Measurements from ENCODE around the gene BBOF1. TPM values are rescaled to one million over a fixed set of nuclear protein-coding genes. Genes with fewer than 3 reads are reported as not detected.

BBOF1 gene
- total RNA-seq, 1 donor from 2014 or later = 2.0 TPM

DNA sequence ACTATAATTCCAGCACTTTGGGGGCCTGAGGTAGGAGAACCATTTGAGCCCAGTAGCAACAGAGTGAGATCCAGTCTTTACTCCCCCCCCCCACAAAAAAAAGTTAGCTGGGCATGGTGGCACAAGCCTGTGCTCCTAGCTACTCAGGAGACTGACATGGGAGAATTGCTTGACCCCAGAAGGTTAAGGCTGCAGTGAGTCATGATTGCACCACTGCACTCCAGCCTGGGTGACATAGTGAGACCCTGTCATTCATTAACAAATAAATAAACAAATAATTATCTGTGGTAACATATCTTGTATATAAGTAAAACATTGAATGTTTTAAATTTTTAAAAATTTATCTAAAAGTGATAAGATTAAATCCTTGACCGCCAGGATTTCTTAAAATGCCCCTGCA, 4.8 kb upstream of the BBOF1 start:
- no peaks in the 10 kb centered on the region for H4K20me1 ChIP-seq (ENCODE audit: low read depth)
- H3K9ac ChIP-seq = no peak overlapping the region
- no peaks in the 10 kb centered on the region for H3K4me1 ChIP-seq
- no peak overlapping the region for H2AFZ ChIP-seq (replicated peaks)
- H3K9me3 ChIP-seq (ENCODE audit: low read depth) = no peaks in the 10 kb centered on the region
- H3K9me3 Mint-ChIP-seq = no peaks in the 10 kb centered on the region
- TF ChIP-seq, protein P1, sequence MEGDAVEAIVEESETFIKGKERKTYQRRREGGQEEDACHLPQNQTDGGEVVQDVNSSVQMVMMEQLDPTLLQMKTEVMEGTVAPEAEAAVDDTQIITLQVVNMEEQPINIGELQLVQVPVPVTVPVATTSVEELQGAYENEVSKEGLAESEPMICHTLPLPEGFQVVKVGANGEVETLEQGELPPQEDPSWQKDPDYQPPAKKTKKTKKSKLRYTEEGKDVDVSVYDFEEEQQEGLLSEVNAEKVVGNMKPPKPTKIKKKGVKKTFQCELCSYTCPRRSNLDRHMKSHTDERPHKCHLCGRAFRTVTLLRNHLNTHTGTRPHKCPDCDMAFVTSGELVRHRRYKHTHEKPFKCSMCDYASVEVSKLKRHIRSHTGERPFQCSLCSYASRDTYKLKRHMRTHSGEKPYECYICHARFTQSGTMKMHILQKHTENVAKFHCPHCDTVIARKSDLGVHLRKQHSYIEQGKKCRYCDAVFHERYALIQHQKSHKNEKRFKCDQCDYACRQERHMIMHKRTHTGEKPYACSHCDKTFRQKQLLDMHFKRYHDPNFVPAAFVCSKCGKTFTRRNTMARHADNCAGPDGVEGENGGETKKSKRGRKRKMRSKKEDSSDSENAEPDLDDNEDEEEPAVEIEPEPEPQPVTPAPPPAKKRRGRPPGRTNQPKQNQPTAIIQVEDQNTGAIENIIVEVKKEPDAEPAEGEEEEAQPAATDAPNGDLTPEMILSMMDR (IDR thresholded peaks at IDR 0.05) = no peak
- TF ChIP-seq EZH2phosphoT487 (IDR thresholded peaks at IDR 0.05) (no peak), EZH2 (IDR thresholded peaks at IDR 0.05) (no peak)
- H3K79me2 ChIP-seq (ENCODE audit: low read depth) = peaks cover 5% of the 10 kb centered on the region
- H3K4me3 ChIP-seq = no peak overlapping the region
- peaks cover 5% of the 10 kb centered on the region for H3K4me1 Mint-ChIP-seq
- peaks cover 4% of the 10 kb centered on the region for H3K36me3 ChIP-seq
- no peaks in the 10 kb centered on the region for H3K36me3 Mint-ChIP-seq
- H3K27ac Mint-ChIP-seq = no peak overlapping the region
- H3K4me2 ChIP-seq = no peak overlapping the region
- no peaks in the 10 kb centered on the region for H3K27me3 Mint-ChIP-seq (ENCODE audit: insufficient read depth, low read depth)
- DNase-seq (ENCODE audit: low spot score) = no peak
- H3F3A ChIP-seq (ENCODE audit: low read depth) = peaks cover 7% of the 10 kb centered on the region
- no peak overlapping the region for H3K27ac ChIP-seq
- no peak overlapping the region for H3K4me3 Mint-ChIP-seq
- no peaks in the 10 kb centered on the region for H3K27me3 ChIP-seq

DNA sequence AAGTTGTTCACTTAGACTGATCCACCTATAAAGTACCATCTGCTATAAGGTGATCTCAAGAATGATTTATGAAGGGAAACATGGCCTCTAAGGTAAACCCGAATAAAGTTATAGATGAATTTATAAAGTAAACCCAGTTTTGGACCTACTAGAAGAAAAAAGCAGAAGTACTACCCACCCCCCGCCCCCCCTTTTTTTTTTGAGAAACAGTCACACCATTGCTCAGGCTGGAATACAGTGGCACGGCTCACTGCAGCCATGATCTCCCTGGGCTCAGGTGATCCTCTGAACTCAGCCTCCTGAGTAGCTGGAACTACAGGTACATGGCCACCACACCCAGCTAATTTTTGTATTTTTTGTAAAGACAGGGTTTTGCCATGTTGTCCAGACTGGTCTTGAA, 4.0 kb upstream of the BBOF1 start:
- Histone ChIP-seq H3K4me3 (no peak overlapping the region), H2AFZ (replicated peaks) (no peak overlapping the region), H3K79me2 (ENCODE audit: low read depth) (peaks cover 5% of the 10 kb centered on the region), H4K20me1 (ENCODE audit: low read depth) (no peaks in the 10 kb centered on the region), H3K27me3 (no peaks in the 10 kb centered on the region), H3K4me2 (no peak overlapping the region), H3K36me3 (peaks cover 4% of the 10 kb centered on the region), H3F3A (ENCODE audit: low read depth) (peaks cover 11% of the 10 kb centered on the region), H3K4me1 (no peaks in the 10 kb centered on the region), H3K9ac (no peak overlapping the region), H3K9me3 (ENCODE audit: low read depth) (no peaks in the 10 kb centered on the region), H3K27ac (no peak overlapping the region)
- H3K9me3 Mint-ChIP-seq = no peaks in the 10 kb centered on the region
- no peak for TF ChIP-seq EZH2 (IDR thresholded peaks at IDR 0.05)
- TF ChIP-seq, protein P1 (IDR thresholded peaks at IDR 0.05) = no peak
- no peak for TF ChIP-seq EZH2phosphoT487 (IDR thresholded peaks at IDR 0.05)
- peaks cover 13% of the 10 kb centered on the region for H3K4me1 Mint-ChIP-seq
- H3K27ac Mint-ChIP-seq = no peak overlapping the region
- no peaks in the 10 kb centered on the region for H3K27me3 Mint-ChIP-seq (ENCODE audit: insufficient read depth, low read depth)
- DNase-seq (ENCODE audit: low spot score) = no peak
- H3K36me3 Mint-ChIP-seq = no peaks in the 10 kb centered on the region
- H3K4me3 Mint-ChIP-seq = no peak overlapping the region

DNA sequence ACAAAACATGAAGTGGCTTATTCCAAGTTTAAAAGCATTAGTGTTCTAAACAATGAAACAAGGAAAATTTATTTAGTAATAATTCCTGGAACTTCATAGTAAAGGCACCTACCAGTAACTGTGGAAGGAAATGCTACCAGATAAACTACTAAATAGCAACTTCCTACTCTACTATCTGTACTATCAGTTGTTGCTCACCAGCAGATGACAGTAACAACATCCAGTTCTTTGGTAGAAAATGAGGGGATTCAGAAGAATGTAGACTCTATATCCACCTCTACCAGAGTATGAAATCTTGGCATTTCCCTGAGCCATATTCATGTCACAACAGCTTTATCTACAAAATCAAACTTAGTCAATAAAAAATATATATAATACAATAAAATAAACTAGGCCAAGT, 3.2 kb upstream of the BBOF1 start:
- Histone ChIP-seq H3K9ac (no peak overlapping the region), H3K4me3 (no peak overlapping the region), H3K4me2 (no peak overlapping the region), H4K20me1 (ENCODE audit: low read depth) (no peaks in the 10 kb centered on the region), H2AFZ (replicated peaks) (no peak overlapping the region), H3K9me3 (ENCODE audit: low read depth) (no peaks in the 10 kb centered on the region), H3K4me1 (no peaks in the 10 kb centered on the region), H3K79me2 (ENCODE audit: low read depth) (peaks cover 5% of the 10 kb centered on the region), H3F3A (ENCODE audit: low read depth) (peaks cover 11% of the 10 kb centered on the region), H3K27me3 (no peaks in the 10 kb centered on the region), H3K36me3 (no peaks in the 10 kb centered on the region), H3K27ac (no peak overlapping the region)
- DNase-seq (ENCODE audit: low spot score) = no peak
- Mint-ChIP-seq H3K9me3 (no peaks in the 10 kb centered on the region), H3K4me1 (peaks cover 14% of the 10 kb centered on the region), H3K36me3 (no peaks in the 10 kb centered on the region), H3K4me3 (no peak overlapping the region), H3K27me3 (ENCODE audit: insufficient read depth, low read depth) (no peaks in the 10 kb centered on the region), H3K27ac (no peak overlapping the region)
- TF ChIP-seq EZH2phosphoT487 (IDR thresholded peaks at IDR 0.05) = no peak
- no peak for TF ChIP-seq EZH2 (IDR thresholded peaks at IDR 0.05)
- TF ChIP-seq, protein P1 (IDR thresholded peaks at IDR 0.05) = no peak

Data from neural progenitor cell (in vitro differentiated cells).